ENCODE results near the gene SNED1. TPM values are rescaled to one million over a fixed set of nuclear protein-coding genes. Genes with fewer than 3 reads are reported as not detected.

The SNED1 gene
- total RNA-seq, 1 experiment from 2014 or later, result 53.1 TPM

DNA sequence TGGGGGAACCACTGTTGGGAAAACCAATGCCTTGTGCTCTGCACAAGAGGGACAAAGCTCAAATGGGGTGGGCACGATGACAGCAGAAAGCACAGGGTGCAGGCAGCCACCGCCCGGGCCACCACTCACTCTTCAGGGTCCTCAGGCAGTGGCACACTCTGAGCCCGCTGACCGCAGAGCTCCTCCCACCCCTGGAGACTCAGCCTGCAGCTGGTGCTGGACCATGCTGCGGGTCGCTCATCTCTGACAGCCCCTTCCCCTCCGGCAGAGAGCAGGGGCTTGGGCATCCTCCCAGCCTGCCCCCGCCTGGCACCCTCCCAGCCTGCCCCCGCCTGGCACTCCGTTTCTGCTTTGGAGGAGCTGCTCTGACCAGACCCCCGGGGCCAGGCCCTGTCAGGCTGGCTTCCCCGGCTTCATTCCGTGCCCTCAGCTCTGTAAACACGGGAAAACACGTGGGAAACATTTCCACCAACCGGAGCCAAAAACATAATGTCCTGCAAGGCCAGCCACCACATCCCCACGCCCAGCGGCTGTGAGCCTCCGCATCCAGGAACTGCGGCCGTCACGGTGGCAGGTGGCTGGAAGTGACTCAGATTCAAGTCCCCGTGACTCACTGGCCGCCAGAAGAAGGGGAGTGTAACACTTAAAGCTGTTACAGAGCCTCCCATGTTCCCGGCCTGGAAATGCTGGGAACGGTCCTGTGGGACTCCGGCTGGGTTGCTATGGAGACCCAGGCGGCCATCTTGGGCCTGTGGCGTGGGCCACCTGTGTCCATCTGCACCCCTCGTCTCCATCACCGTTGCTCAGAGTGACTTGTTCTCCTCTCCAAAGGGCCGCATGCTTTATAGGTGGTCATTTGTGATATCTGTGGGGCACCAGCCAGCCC is 6.8 kb upstream of the SNED1 start:
- DNase-seq (ENCODE audit: low read depth), result peak; percentile 100

DNA sequence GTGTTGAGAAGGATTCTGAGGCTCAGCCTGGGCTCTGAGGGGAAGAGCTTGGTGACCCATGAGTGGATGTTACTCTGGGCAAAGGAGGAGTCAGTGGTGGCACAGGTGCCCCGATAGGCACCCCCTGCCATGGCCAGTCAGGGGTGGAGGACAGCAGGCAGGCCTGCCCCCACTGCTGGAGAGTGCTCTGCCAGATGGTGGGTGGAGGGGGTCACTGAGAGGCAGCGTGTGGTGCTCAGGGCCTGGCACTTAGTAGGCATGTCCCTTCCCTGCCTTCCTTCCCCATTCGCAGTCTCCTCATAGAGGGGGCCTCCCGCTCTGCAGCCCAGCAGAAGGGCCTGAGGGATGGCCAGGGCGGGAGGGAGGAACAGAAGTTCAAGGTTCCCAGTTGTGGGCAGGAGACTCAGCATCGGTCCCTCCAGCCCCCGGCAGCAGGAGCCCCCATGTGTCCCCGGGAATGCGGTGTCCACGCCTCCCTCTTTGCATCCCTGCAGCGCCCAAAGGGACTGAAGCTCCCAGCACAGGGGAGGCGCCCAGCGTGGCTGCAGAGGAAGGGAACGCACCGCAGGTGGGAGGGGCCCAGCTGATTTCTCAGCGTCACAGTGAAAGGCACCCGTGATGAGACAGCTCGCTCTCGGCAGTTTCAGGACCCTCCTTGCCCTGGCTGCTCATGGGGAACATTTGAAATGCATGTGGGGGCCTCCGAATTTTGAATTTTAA is 5.7 kb upstream of the SNED1 start:
- DNase-seq (ENCODE audit: low read depth), result no peak

DNA sequence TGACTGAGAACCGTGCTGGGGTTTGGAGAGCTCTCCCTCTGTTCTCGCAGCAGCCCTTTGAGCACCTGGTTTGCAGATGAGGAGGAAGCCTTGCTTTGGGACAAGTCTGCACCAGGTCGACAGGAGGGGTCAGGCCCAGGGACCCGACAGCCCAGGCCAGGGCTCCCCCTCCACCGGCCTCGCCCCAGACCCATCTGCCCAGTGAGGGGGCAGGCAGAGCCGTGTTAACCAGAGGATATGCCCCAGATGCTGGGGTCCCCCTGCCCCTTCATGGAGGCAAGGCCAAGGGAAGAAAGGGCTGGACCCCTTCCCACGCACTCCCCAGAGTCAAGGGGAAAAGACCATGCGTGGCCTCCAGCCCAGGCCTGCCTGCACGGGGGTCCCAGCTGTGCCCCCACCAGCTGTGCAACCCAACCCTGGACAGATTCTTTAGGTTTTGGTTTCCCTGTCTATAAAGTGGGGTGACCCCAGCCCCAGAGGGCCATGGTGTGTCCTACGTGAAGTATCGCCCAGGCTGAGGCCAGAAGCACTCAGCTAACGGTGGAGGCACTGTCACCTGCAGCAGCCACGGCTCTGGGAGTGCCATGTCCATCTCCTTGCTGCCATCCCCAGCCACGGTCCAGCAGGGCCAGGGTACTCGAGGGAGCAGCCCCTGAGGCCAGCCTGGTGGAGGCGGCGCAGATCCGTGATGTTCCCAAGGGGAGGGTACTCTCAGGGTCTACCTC is 4.8 kb upstream of the SNED1 start:
- no peak for DNase-seq (ENCODE audit: low read depth)

DNA sequence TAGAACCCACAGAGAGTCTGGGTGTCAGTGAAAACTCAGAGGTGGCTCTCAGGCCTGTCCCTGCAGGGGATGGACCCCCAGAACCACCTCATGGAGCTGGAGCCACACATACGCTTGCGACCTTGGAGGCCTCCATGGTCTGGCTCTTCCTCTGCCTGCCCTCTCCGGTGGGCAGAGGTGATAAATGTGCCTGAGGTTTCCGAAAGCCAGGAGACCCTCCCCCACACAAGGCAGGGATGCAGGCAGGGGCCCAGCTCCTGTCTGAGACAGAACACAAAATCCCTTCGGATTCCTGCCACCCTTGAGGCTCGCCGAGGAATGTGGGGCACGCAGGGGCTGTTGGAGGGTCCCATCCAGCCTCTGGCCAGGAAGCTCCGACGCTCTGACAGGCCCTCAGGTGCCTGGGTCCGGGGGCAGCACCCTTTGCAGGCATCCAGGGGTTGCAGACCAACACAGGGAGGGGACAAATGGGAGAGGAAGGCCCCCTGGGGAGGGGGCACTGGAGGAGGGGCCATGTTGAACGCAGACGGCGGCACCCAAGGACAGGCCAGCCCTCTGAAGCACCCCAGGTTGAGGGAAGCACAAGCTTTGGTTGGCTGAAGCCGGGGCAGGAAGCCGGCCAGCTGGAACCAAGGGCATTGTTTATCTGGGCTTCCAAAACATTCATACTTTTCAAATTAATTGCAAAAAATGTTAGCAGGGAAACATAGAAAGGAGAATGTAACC is 4.1 kb upstream of the SNED1 start:
- DNase-seq (ENCODE audit: low read depth), result no peak

DNA sequence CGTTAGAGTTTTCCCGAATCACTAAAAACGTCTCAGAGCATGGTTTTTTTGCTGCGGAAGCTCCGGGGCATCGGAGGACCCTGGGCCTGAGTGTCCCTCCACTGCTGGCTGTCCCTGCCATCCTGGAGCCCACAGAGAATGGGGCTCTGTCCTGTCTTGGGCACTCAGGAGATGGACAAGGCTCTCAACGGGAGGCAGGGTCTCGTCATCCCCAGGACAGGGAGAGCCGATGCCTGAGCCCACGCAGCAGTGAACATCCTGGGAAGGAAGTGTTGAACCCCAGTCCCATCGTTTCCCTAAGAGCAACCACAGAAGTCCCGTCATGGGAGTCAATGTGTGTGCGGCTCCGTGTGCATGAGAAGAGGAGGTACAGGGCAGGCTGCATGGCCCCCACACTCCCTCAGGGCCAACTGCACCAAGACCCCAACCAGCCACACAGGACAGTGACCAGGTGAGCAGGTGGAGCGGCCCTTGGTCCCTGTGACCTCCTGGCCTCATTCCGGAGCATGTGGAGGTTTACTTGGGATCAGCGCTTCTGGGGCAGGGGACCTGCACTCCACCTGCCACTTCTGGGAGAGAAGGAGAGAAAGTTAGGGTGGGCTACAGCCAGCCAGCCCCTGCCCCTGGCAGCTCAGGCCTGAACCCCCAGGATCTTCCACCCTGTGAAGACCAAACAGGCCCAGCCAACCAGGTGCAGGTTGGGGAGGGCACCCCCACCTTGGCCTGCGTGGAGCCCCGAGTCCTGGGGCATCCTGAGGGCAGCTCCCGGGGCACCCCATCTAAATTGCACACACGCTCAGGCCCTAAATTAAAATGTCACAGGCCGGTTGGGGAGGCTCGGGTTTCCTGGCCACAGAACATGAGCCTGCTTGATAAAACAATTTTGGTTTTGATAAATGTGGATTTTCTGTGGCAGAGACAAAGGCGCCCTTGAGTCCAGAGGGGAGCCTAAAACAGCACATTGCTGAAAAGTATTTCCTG is 3.1 kb upstream of the SNED1 start:
- DNase-seq (ENCODE audit: low read depth), result no peak

DNA sequence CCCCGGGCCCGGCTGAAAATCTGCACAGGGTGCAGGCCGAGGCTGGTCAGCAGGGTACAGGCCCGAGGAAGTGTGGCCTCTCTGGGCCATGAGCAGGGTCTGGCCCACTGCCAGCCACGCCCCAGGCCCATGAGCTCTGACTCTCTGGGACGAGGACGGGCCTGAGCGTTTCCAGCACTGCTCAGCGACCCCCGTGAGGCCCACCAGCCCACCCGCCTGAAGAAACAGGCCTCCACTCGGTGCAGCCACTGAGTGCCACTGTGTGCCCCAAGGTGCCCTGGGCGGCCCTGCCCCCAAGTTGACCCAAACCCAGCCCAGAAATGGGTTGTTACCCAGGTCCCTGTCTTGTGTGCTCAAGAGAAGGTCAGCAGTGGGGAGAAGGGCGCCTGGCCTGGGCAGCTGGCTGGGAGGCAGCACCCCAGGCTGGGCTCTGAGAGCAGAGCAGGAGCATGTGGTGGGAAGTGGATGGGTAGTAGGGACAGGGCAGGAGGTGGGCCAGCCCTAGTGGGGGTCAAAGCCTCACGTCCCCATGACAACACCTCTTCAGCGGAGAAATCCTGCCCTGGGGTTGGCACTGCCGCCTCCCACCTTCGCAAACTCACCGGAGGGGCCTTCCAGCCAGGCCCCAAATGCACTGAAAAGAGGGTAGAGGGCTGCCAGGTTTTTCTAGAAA is 2.1 kb upstream of the SNED1 start:
- DNase-seq (ENCODE audit: low read depth), result no peak

DNA sequence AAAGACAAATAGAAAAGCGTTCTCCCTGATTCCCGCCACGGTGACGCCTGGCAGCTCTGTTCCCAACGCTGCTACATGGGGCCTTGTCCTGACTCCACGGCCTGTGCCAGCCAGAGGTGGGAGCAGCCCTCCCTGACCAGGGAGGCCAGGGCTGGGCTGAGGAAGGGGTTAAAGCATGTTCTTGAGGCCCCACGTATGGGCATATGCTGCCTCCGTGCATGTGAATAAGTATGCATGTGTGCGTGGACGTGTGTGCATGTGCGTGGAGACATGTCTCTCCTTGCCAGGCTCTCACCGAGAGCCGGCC is 1.6 kb upstream of the SNED1 start:
- no peak for DNase-seq (ENCODE audit: low read depth)

DNA sequence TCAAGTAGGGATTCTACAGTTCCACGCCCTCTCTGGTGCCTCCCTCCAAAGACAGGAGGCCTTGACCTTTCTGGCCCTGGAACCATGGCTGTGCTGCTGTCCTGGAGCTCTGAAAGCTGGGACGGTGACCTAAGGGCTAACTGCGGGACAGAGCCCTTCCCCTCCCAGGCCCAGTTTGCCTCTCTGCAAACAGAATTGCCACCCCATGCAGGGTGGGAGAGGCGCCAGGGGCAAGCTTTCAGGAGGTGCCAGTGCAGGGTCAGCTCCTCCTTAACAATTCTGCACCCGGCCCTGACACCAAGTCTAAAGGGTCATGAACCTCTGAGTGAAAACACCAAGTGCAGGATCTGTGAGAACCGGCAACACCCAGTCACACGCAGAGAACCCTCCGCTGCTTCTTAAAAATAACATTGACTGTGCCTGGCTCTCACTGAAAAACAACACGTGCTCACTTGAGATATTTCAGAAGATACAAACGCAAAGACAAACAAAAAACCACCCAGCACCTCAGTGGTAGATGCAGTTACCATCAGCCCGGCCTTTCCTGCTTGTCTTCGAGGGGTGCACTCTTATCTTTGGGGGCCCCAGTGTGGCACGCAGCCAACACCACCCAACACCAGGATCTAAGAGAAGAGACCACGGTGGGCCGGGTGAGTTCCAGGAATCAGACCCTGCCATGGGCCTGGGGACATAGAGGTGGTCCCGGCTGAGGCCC is 1.1 kb upstream of the SNED1 start:
- peak; percentile 95 for DNase-seq (ENCODE audit: low read depth)

DNA sequence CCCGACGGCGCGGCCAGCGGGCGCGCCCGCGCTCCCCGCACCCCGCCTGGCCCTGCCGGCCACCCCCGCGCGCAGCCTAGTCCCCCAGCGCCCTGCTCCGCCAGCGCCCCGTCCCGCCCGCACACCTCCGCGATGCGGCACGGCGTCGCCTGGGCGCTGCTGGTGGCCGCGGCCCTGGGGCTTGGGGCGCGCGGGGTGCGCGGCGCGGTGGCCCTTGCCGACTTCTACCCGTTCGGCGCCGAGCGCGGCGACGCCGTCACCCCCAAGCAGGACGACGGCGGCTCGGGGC is 232 bp downstream of the SNED1 start:
- no peak for DNase-seq (ENCODE audit: low read depth)

DNA sequence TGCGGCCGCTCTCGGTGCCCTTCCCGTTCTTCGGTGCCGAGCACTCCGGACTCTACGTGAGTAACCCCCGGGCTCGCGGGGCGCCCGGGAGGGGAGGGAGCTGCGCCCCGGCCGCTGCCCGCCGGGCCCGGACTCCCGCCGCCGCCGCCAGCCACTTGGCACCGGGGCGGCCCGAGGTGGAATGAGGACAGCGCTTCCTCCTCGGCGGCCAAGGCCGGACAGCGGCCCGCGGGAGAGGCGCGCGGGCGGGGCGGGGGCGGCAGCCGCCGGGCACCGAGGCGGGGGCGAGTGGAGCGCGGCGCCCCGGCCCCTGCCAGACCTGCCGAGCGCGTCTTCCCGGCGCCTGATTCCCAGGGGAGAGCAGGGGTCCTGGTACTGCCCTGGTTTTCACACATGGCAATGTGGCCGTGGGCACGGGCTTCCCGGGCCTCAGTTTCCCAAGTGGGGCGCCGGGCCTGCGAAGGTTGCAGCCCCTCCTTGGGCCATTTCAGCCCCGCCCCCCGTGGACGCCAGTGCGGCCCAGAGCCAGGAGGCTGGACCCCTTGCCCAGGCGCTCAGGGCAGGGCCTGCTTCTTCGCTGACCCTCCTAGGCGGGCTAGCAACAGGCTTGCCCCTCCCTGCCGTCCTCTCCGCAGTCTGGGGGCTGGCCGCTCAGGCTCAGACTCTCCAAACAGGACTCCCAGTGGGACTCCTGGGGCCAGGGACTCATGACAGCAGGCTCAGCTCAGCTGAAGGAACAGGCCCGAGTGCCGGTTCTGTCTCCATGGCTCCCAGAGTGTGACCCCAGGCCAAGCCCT is 775 bp downstream of the SNED1 start:
- no peak for DNase-seq (ENCODE audit: low read depth)

DNA sequence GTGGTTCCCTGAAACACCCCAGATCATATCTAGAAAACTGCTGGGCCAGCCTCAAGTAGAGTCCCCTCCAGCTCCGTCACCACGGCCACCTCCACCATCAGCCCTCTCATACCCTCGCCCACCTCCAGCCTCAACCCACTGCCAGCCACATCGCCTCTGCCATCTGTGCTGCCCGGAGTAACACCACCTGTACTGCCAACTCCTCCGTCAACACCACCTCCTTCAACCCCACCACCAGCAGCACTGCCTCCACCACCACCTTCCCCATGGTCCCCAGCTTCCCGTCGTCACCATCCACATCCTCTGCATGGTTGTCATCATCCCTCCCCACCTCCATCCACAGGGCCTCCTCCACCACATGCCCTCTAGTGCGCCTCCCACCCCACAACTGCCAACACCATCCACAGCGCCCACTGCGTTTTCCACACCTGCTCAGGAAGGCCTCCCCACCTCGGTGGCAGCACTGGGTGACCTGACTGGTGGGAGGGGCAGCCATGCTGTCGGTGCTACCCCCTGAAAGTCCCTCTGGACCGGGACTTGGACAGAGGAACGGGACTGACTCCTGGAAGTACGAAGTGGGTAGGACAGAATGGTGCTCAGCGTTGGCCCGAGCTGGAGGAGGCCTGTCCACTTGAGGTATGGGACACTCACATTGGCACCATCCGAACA is 1.6 kb downstream of the SNED1 start:
- DNase-seq (ENCODE audit: low read depth), result no peak

DNA sequence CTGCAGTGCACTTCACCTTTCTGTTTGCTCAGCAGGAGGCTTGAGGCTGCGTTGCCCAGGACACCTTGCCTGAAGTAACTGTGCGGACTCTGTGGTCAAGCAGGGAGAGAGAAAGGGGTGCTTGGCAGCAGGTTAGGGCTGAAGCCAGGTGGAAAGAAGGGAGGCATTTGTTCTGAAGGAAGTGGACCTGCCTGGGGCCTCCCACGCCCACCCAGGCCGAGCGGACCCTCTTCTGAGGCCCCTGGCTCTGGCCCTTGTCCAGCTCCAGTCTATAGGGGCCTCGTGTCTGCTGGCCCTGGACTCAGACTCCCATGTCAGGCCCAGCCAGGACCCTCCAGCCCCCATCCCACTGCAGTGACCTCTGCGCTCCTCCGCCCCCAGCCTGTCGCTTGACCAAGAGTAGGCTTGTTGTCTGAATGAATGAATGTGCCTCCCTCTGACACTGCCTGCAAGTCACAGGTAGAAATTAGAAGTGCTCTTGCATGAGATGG is 2.5 kb downstream of the SNED1 start:
- DNase-seq (ENCODE audit: low read depth), result no peak

DNA sequence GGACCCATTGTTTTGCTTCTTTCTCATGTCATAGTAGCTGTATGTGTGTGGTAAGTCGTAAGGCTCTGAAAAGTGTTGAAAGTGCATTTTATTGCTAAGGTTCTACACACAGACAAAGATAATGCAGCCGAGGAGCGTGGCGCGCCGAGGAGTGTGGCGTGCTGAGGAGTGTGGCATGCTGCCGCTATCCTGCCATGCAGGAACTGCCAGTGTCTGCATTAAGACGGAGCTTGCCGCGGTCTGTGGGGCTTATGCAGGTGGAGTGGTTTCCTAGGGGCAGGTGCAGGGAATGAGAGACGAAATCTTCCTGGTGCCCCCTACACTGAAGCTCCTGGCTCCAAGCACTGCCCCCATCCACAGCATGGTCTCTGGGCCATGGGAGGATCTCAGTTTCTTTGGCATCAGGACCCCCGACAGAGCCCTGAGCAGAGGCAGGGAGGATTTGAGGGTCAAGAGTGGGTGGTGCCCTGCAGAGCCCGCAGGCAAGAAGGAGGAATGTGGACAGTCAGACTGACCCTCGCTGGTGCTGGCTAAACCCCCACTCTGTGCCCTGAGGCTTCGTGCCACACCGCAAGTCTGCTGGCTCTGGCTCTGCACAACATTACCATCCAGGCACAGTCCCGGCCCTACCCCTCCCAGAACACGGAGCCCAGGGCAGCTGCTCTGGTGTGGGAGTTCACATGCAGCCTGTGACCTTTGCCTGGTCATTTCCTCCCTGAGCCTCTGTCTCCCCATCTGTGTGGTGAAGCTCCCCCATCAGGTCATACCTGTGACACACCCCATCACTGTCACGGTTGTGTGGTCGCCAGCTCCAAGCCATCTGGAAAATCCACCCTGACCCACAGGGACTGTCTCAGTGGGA is 3.2 kb downstream of the SNED1 start:
- no peak for DNase-seq (ENCODE audit: low read depth)

DNA sequence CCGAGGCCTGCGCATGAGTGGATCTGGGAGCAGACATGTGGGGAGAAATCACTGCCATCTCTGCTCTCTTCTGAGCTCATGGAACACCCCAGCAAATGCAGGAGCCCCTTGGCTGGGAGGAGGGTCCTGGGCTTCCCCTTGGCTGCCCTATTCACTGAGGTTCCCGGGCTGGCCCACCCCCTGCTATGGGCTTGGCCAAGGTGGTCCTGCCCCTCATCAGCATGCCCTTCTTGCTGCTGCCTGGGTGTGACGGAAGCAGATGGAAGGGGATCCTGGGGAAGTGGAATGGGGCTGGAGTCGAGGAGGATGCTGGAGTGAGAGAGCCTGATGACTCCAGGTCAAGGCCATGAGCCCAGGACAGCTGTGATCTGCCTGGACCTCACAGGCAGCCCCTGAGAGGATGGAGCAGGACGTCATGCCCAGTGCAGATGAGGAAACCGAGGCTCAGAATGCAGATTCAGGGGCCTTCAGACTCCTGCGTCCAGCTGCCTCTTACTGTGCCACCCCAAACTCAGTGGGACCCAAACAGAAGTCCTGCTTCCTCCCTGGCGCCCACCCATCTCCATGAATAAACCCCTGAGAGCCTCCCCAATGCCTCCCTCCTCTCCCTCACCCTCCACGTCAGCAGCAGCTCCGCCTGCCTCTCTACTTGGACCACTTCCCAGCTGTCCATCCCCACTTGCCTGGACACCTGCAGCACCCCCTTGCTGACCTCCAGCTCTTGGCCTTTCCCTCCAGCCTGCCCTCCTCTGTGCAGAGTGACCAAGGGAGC is 4.0 kb downstream of the SNED1 start:
- DNase-seq (ENCODE audit: low read depth), result no peak

DNA sequence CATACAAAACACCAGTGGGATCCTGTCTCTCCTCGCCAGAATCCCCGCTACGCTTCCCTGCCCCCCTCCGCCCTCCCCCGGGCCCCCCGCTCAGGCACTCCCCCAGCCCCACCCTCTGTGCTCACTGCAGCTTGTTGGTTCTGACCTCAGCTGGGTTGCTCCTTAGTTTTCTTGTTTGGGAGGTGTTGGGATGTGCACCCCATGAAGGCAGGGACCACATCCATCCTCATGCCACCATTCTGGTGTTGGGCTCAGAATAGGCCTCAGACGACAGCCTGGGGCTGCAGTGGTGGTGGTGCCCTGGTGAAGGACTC is 4.6 kb downstream of the SNED1 start:
- DNase-seq (ENCODE audit: low read depth), result no peak

DNA sequence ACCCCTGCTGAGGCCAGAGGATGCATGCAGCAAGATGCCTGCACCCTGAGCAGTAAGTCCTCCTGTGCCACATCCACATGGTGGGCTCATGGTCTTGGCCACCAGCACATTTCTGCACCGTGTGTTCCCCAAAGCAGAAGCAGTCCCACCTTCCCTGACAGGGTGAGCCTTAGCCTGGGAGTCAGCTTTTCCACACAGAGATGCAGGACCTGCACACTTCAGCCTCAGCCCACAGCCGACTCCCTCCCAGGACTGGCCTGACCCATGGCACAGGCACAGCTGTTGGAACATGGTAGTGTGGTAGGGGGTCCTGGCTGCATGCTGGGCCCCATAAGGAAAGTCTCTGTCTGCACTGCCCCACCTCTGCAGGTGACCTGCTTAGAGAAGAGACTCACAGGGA is 5.0 kb downstream of the SNED1 start:
- no peak for DNase-seq (ENCODE audit: low read depth)
